ENCODE measurements around the gene CMPK1. TPM values are rescaled to one million over a fixed set of nuclear protein-coding genes. Genes with fewer than 3 reads are reported as not detected.

Gene CMPK1
- total and polyA plus RNA-seq, 2 of the 8 experiments (the other 6 are each of a cell fraction or from before 2014, with no cell fraction given), result 6.0 to 36.9 TPM

DNA sequence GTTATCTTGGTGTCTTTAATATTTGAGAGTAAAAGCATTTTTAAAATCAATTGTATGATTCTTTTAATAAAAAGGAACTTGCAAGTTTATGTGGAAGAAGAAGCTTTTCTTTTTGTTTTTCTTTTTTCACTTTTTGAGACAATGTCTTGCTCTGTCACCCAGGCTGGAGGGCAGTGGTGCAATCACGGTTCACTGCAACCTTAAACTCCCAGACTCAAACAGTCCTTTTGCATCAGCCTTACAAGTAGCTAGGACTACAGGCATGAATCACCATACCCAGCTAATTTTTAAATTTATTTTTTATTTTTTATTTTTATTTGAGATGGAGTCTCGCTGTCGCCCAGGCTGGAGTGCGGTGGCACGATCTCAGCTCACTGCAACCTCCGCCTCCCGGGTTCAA lies 34.1 kb downstream of the CMPK1 start:
- Histone ChIP-seq H3K56ac (replicated peaks; ENCODE audit: insufficient read length, low read depth, low read length) (no peak overlapping the region), H3K4me3 (ENCODE audit: extremely low read depth in 1 of 4, insufficient read depth in 2 of 4, low read depth in 3 of 4, low read length in 4 of 4) (no peak overlapping the region), H3K4ac (replicated peaks; ENCODE audit: insufficient read length, low read depth, low read length) (no peak overlapping the region), H3K9ac (replicated peaks in 1 of 4; ENCODE audit: extremely low read depth in 1 of 4, low read depth in 3 of 4, low read length in 3 of 4) (no peak overlapping the region), H3K14ac (ENCODE audit: insufficient read length) (no peak overlapping the region), H3K18ac (ENCODE audit: extremely low read depth, low read length) (no peak overlapping the region), H4K20me1 (replicated peaks in 1 of 2; ENCODE audit: control insufficient read depth in 1 of 2, insufficient read depth in 2 of 2, low read length in 2 of 2) (no peaks in the 10 kb centered on the region), H2BK20ac (ENCODE audit: low read length) (no peak overlapping the region), H2BK120ac (replicated peaks; ENCODE audit: low read depth, low read length) (no peak overlapping the region), H3K9me3 (ENCODE audit: insufficient read depth in 2 of 2, low read depth in 1 of 2, low read length in 1 of 2) (no peaks in the 10 kb centered on the region), H3K4me1 (replicated peaks in 1 of 4; ENCODE audit: control insufficient read depth in 3 of 4, insufficient read depth in 4 of 4, low read length in 3 of 4) (no peaks in the 10 kb centered on the region), H3K23me2 (ENCODE audit: low read depth, low read length) (no peaks in the 10 kb centered on the region), H2AFZ (ENCODE audit: low read length) (no peak overlapping the region), H2AK5ac (ENCODE audit: low read depth, low read length) (no peak overlapping the region), H3K23ac (ENCODE audit: insufficient read length) (no peak overlapping the region), H4K8ac (ENCODE audit: extremely low read depth, insufficient read depth, low read length) (no peak overlapping the region), H3K79me2 (ENCODE audit: control insufficient read depth in 1 of 2, insufficient read depth in 2 of 2, low read length in 2 of 2) (no peaks in the 10 kb centered on the region), H3K4me2 (ENCODE audit: insufficient read depth in 1 of 2, low read depth in 2 of 2, low read length in 2 of 2) (no peak overlapping the region), H3K36me3 (ENCODE audit: control insufficient read depth in 2 of 4, insufficient read depth in 4 of 4, low read length in 3 of 4) (peaks cover 0 to 9% (median 4%) of the 10 kb centered on the region in 4 experiments; a peak in 4 of 8 replicates), H2BK5ac (ENCODE audit: low read depth, low read length) (no peak overlapping the region), H3K27ac (ENCODE audit: low read depth, low read length) (no peak overlapping the region), H4K91ac (replicated peaks; ENCODE audit: insufficient read length, low read length) (no peak overlapping the region), H3K27me3 (replicated peaks in 1 of 4; ENCODE audit: control insufficient read depth in 3 of 4, extremely low read depth in 1 of 4, insufficient read depth in 3 of 4, low read length in 3 of 4) (no peaks in the 10 kb centered on the region), H3K79me1 (ENCODE audit: low read depth, low read length) (no peaks in the 10 kb centered on the region), H2BK12ac (ENCODE audit: low read depth, low read length) (no peak overlapping the region), H2BK15ac (ENCODE audit: low read length) (no peak overlapping the region), H4K5ac (ENCODE audit: insufficient read length, low read depth, low read length) (no peak overlapping the region)
- FAIRE-seq, result no peak
- ChIA-PET POLR2A (ENCODE audit: partially characterized antibody) (no interaction called here), CTCF (ENCODE audit: partially characterized antibody) (interaction anchor here (1.4 kb wide), 1 partner anchor 65 kb away, joined by 3 read pairs; no protein-coding TSS in a partner anchor)
- 92% methylated on average over 7 of the region's 7 CpGs; no CpG with 5 or more reads in 1 of the 2 experiments for WGBS, 2 experiments (ENCODE audit: extremely low coverage in 1 of 2, insufficient coverage in 1 of 2, insufficient read length in 1 of 2, insufficient replicate concordance in 2 of 2, low coverage in 1 of 2, low lambda C conversion rate in 2 of 2, missing lambda C conversion rate in 1 of 2)
- no peak for DNase-seq (ENCODE audit: low read depth in 1 of 2, low spot score in 2 of 2)
- TF ChIP-seq KDM1A (IDR thresholded peaks at IDR 0.05; ENCODE audit: borderline replicate concordance, low read length), result no peak
- TF ChIP-seq RFX5 (IDR thresholded peaks at IDR 0.05; ENCODE audit: borderline replicate concordance, low read depth, low read length), result no peak
- TF ChIP-seq TAF1 (IDR thresholded peaks at IDR 0.05; ENCODE audit: low read depth, low read length), result no peak
